HL-60 (cell line): ENCODE results near the gene EYA3.

Source experiments
- CTCF ChIP-seq: IDR thresholded peaks from one replicate; pipeline ENCODE4 v1.5.1; 2011; ENCODE audit warnings: low read length, control low read depth, inconsistent platforms; ENCODE audit not compliant: insufficient read depth
- GABPA ChIP-seq: IDR thresholded peaks from 2 replicates; pipeline ENCODE4 v1.6.1; 2012; ENCODE audit warnings: low read depth
- POLR2AphosphoS5 ChIP-seq: IDR thresholded peaks from 2 replicates; pipeline ENCODE4 v1.6.1; 2012; ENCODE audit warnings: low read depth
- REST ChIP-seq: IDR thresholded peaks from 2 replicates; pipeline ENCODE4 v1.6.1; 2012; ENCODE audit warnings: low read depth; ENCODE audit not compliant: insufficient replicate concordance

- TF ChIP-seq CTCF (no peak), GABPA (no peak), POLR2AphosphoS5 (no peak), REST (no peak)
Observed at GRCh38 chr1:28046716-28047115, 41.7 kb downstream of the EYA3 start.
